CD14-positive monocyte (primary cell): ENCODE results near the gene MEX3C. TPM values are rescaled to one million over a fixed set of nuclear protein-coding genes. Genes with fewer than 3 reads are reported as not detected.

Source experiments
- DNase-seq, 3 donors: peaks; one replicate each; pipeline ENCODE4 v3.0.0-alpha.2; 2011 to 2022
- H2AFZ ChIP-seq: 2 replicates; pipeline ENCODE4 v1.6.0; 2012; ENCODE audit warnings: mild to moderate bottlenecking, low read depth, low read length, inconsistent platforms; ENCODE audit not compliant: insufficient read depth, poor library complexity, severe bottlenecking
- H3K27ac ChIP-seq, 2 donors: 1 replicate in 1 of 2; 2 replicates in 1 of 2; pipeline ENCODE4 v1.5.1; 2012 to 2013; ENCODE audit warnings: low read length in 2 of 2, control low read depth in 1 of 2, inconsistent platforms in 1 of 2, low read depth in 1 of 2, mild to moderate bottlenecking in 1 of 2
- H3K27me3 ChIP-seq, 2 donors: one replicate each; pipeline versions ENCODE4 v1.6.0 to v1.6.1; 2011 to 2013; ENCODE audit warnings: low read length in 2 of 2; ENCODE audit not compliant: control insufficient read depth in 2 of 2, insufficient read depth in 2 of 2
- H3K36me3 ChIP-seq, 2 donors: replicated peaks in 1 of 2; 1 replicate in 1 of 2; 2 replicates in 1 of 2; pipeline versions ENCODE4 v1.5.1 to v1.6.1; 2012 to 2013; ENCODE audit warnings: low read length in 2 of 2, control low read depth in 1 of 2, inconsistent platforms in 1 of 2, mild to moderate bottlenecking in 1 of 2; ENCODE audit not compliant: insufficient read depth in 2 of 2, control insufficient read depth in 1 of 2
- H3K4me1 ChIP-seq, 2 donors: 1 replicate in 1 of 2; 2 replicates in 1 of 2; pipeline versions ENCODE4 v1.5.1 to v1.6.1; 2012 to 2013; ENCODE audit warnings: low read length in 2 of 2, control low read depth in 1 of 2, inconsistent platforms in 1 of 2, mild to moderate bottlenecking in 1 of 2, moderate library complexity in 1 of 2; ENCODE audit not compliant: insufficient read depth in 2 of 2, control insufficient read depth in 1 of 2
- H3K4me2 ChIP-seq: replicated peaks from 2 replicates; pipeline ENCODE3; 2012; ENCODE audit warnings: low read length, moderate library complexity, mild to moderate bottlenecking; ENCODE audit not compliant: poor library complexity, severe bottlenecking; ENCODE audit errors: extremely low read depth
- H3K4me3 ChIP-seq, 3 experiments: fragments of 200-600 bp in 1 of 3; sonication (generic) in 1 of 3; replicated peaks in 1 of 3; 1 replicate in 2 of 3; 2 replicates in 1 of 3; pipeline ENCODE4 v1.5.1; 2011 to 2013; ENCODE audit warnings: low read length in 3 of 3, mild to moderate bottlenecking in 3 of 3, control low read depth in 2 of 3, low read depth in 2 of 3, inconsistent platforms in 1 of 3, moderate library complexity in 1 of 3
- H3K79me2 ChIP-seq: 2 replicates; pipeline ENCODE4 v1.6.0; 2012; ENCODE audit warnings: mild to moderate bottlenecking, control low read depth, inconsistent platforms, low read length, moderate library complexity; ENCODE audit not compliant: insufficient read depth
- H3K9ac ChIP-seq: 2 replicates; pipeline ENCODE4 v1.6.0; 2017; ENCODE audit warnings: low read length, mild to moderate bottlenecking; ENCODE audit not compliant: insufficient read depth, poor library complexity, severe bottlenecking
- H3K9me3 ChIP-seq, 2 donors: replicated peaks in 1 of 2; 1 replicate in 1 of 2; 2 replicates in 1 of 2; pipeline versions ENCODE4 v1.5.1 to v1.6.1; 2012 to 2013; ENCODE audit warnings: low read length in 2 of 2, control low read depth in 1 of 2; ENCODE audit not compliant: control insufficient read depth in 1 of 2, insufficient read depth in 1 of 2
- H4K20me1 ChIP-seq: 2 replicates; pipeline ENCODE4 v1.6.0; 2012; ENCODE audit warnings: mild to moderate bottlenecking, low read length, control low read depth, moderate library complexity; ENCODE audit not compliant: insufficient read depth
- H3K27ac Mint-ChIP-seq, 7 donors: one replicate each; pipeline ENCODE4 v1.8.0; 2020; ENCODE audit warnings: mild to moderate bottlenecking in 7 of 7, mixed read lengths in 7 of 7, moderate library complexity in 6 of 7, inconsistent platforms in 2 of 7
- H3K27me3 Mint-ChIP-seq, 3 donors: one replicate each; pipeline ENCODE4 v1.8.0; 2021 to 2022; ENCODE audit warnings: low read depth in 3 of 3, mild to moderate bottlenecking in 3 of 3, mixed read lengths in 3 of 3, moderate library complexity in 3 of 3, inconsistent platforms in 1 of 3
- H3K36me3 Mint-ChIP-seq, 2 donors: one replicate each; pipeline ENCODE4 v1.8.0; 2020; ENCODE audit warnings: mixed read lengths in 2 of 2, inconsistent platforms in 1 of 2, mild to moderate bottlenecking in 1 of 2
- H3K4me1 Mint-ChIP-seq: one replicate; pipeline ENCODE4 v1.8.0; 2020; ENCODE audit warnings: mild to moderate bottlenecking, mixed read lengths
- H3K4me3 Mint-ChIP-seq, 2 donors: one replicate each; pipeline ENCODE4 v1.8.0; 2020; ENCODE audit warnings: mild to moderate bottlenecking in 2 of 2, mixed read lengths in 2 of 2, moderate library complexity in 1 of 2
- H3K9me3 Mint-ChIP-seq, 7 donors: one replicate each; pipeline ENCODE4 v1.8.0; 2020 to 2022; ENCODE audit warnings: mixed read lengths in 7 of 7, mild to moderate bottlenecking in 6 of 7, moderate library complexity in 6 of 7, inconsistent platforms in 2 of 7
- CTCF ChIP-seq: fragments of 200-600 bp; IDR thresholded peaks from one replicate; pipeline ENCODE4 v1.8.0; 2022; ENCODE audit warnings: antibody characterized with exemption, mild to moderate bottlenecking
- WGBS: methylation state at CpG from one replicate; pipeline ENCODE4 v1.1.5; 2013; ENCODE audit warnings: missing lambda C conversion rate; ENCODE audit not compliant: insufficient coverage; 5-methylcytosine and 5-hydroxymethylcytosine counted together
- intact Hi-C, 2 donors: fragments of 100-400 bp; cut with micrococcal nuclease; formaldehyde crosslinking; loops; one replicate each; pipeline versions ENCODE4 v1.15.0 to v1.15.1; 2023
- polyA plus RNA-seq, 3 donors: library from polyadenylated mRNA; depleted of rRNA in 1 of 3; unstranded in 2 of 3; stranded (reverse) in 1 of 3; fragments of 300-500 nt in 2 of 3; fragments of >200 nt in 1 of 3; fragmentation: Illumina TruSeq in 2 of 3; gene quantifications; 1 replicate in 2 of 3; 2 replicates in 1 of 3; pipeline ENCODE4 v1.2.3, GENCODE V29; 2012 to 2021

The MEX3C gene
- polyA plus RNA-seq, 3 donors: 2.3 to 41.3 (median 5.2) TPM

- no peaks in the 10 kb centered on the region for H3K79me2 ChIP-seq
- no peaks in the 10 kb centered on the region for H3K9me3 Mint-ChIP-seq
- no peak overlapping the region for H3K27ac ChIP-seq
- peaks cover 0 to 2% (median 0%) of the 10 kb centered on the region in 3 donors for H3K27me3 Mint-ChIP-seq
- H3K36me3 Mint-ChIP-seq: peaks cover 5 to 7% of the 10 kb centered on the region in 2 donors
- no peak for TF ChIP-seq CTCF
- H3K4me1 Mint-ChIP-seq: peaks cover 13% of the 10 kb centered on the region
- H3K4me3 Mint-ChIP-seq: no peak overlapping the region
- intact Hi-C loops: no loop called here
- H3K36me3 ChIP-seq: peaks cover 4 to 5% of the 10 kb centered on the region in 2 donors
- H3K27ac Mint-ChIP-seq: no peak overlapping the region
- no peaks in the 10 kb centered on the region for H4K20me1 ChIP-seq
- H3K9ac ChIP-seq: no peak overlapping the region
- H3K9me3 ChIP-seq: no peaks in the 10 kb centered on the region
- no peak for DNase-seq
- 100% methylated on average over 1 of the region's 3 CpGs for WGBS
- H3K4me2 ChIP-seq: no peak overlapping the region
- no peak overlapping the region for H2AFZ ChIP-seq
- H3K27me3 ChIP-seq: no peaks in the 10 kb centered on the region
- H3K4me1 ChIP-seq: peaks cover 0 to 5% of the 10 kb centered on the region in 2 donors
- no peak overlapping the region for H3K4me3 ChIP-seq
Observed at GRCh38 chr18:51170664-51171063, 26.8 kb downstream of the MEX3C start.

- no peaks in the 10 kb centered on the region for H4K20me1 ChIP-seq
- no peaks in the 10 kb centered on the region for H3K36me3 ChIP-seq
- TF ChIP-seq CTCF: no peak
- H3K4me2 ChIP-seq: no peak overlapping the region
- H3K27ac ChIP-seq: no peak overlapping the region
- H3K9ac ChIP-seq: no peak overlapping the region
- H2AFZ ChIP-seq: no peak overlapping the region
- DNase-seq: no peak
- Mint-ChIP-seq H3K27me3 (peaks cover 0 to 2% (median 0%) of the 10 kb centered on the region in 3 donors), H3K4me3 (no peak overlapping the region), H3K4me1 (peaks cover 13% of the 10 kb centered on the region), H3K27ac (no peak overlapping the region), H3K36me3 (peaks cover 1 to 4% of the 10 kb centered on the region in 2 donors), H3K9me3 (peaks cover 0 to 2% (median 0%) of the 10 kb centered on the region in 7 donors)
- H3K27me3 ChIP-seq: no peaks in the 10 kb centered on the region
- H3K4me3 ChIP-seq: no peak overlapping the region
- no peaks in the 10 kb centered on the region for H3K79me2 ChIP-seq
- H3K4me1 ChIP-seq: peaks cover 0 to 5% of the 10 kb centered on the region in 2 donors
- intact Hi-C loops: loop anchor here in 1 of 2 donors (10.0 kb wide), 1 partner anchor 125 kb away; no protein-coding TSS in a partner anchor
- no peaks in the 10 kb centered on the region for H3K9me3 ChIP-seq
Observed at GRCh38 chr18:51169731-51170130, 27.8 kb downstream of the MEX3C start.
